HepG2 (cell line): Measurements from ENCODE around the gene SOCS3. TPM values are rescaled to one million over a fixed set of nuclear protein-coding genes. Genes with fewer than 3 reads are reported as not detected.

Experiments
- ATAC-seq: fragments of 200-7000 bp; cut with Tn5 transposase; 3 replicates; pipeline ENCODE4 v1.9.1; 2020; ENCODE audit warnings: mild to moderate bottlenecking, moderate library complexity
- BruUV-seq: library from RNA; stranded (reverse); fragments of 400-500 nt; replicated peaks from 2 replicates; lab custom pipeline; 2021; lab: Mats Ljungman, UMichigan
- CTCF ChIA-PET: fragments of 300-600 bp; formaldehyde crosslinking; extraction: SDS; loops from one replicate; lab custom pipeline; 2021; ENCODE audit warnings: low total read pairs, inconsistent platforms, low intra/inter-chr PET ratio; lab: Yijun Ruan, JAX
- POLR2A ChIA-PET: fragments of 350-600 bp; sonication (Branson Sonifier 250); formaldehyde crosslinking; loops from one replicate; lab custom pipeline; 2020; ENCODE audit warnings: antibody characterized with exemption, inconsistent platforms; lab: Yijun Ruan, JAX
- DNase-seq: peaks from one replicate; pipeline ENCODE4 v3.0.0-alpha.2; 2015; ENCODE audit warnings: low spot score
- FAIRE-seq: peaks from 3 replicates; lab custom pipeline; 2011; peaks lifted over from hg19 to GRCh38; lab: Jason Lieb, UNC
- H2AFZ ChIP-seq: one replicate; pipeline ENCODE4 v1.6.1; 2011; ENCODE audit warnings: low read length, inconsistent platforms
- H3K27ac ChIP-seq: fragments of 300-600 bp; 3 replicates; pipeline ENCODE4 v1.8.0; 2011; ENCODE audit warnings: mixed run types, mild to moderate bottlenecking, mixed read lengths, low read length, inconsistent platforms; ENCODE audit not compliant: insufficient read depth; ENCODE audit errors: extremely low read length
- H3K27me3 ChIP-seq, 2 experiments: fragments of 200-600 bp in 1 of 2; 2 replicates in 1 of 2; 3 replicates in 1 of 2; pipeline versions ENCODE4 v1.6.0 to v1.8.0; 2011; ENCODE audit warnings: low read length in 2 of 2, mild to moderate bottlenecking in 2 of 2, moderate library complexity in 2 of 2, inconsistent platforms in 1 of 2; ENCODE audit not compliant: insufficient read depth in 2 of 2, control insufficient read depth in 1 of 2
- H3K36me3 ChIP-seq, 2 experiments: fragments of 200-600 bp in 1 of 2; replicated peaks in 1 of 2; 2 replicates in 1 of 2; 3 replicates in 1 of 2; pipeline versions ENCODE4 v1.5.1 to v1.8.0; 2011; ENCODE audit warnings: low read length in 2 of 2, inconsistent platforms in 1 of 2; ENCODE audit not compliant: insufficient read depth in 2 of 2, control insufficient read depth in 1 of 2
- H3K4me1 ChIP-seq: 2 replicates; pipeline ENCODE4 v1.5.1; 2012; ENCODE audit warnings: low read length, inconsistent platforms; ENCODE audit not compliant: insufficient read depth
- H3K4me2 ChIP-seq: 2 replicates; pipeline ENCODE4 v1.6.0; 2011; ENCODE audit warnings: low read depth, low read length, inconsistent platforms
- H3K4me3 ChIP-seq, 3 experiments: fragments of 200-600 bp in 1 of 3; sonication (generic), shearing (Covaris generic) in 1 of 3; replicated peaks in 1 of 3; 2 replicates each; pipeline ENCODE4 v1.5.1; 2011 to 2016; ENCODE audit warnings: low read length in 3 of 3, inconsistent platforms in 2 of 3, low read depth in 2 of 3, mild to moderate bottlenecking in 2 of 3, control low read depth in 1 of 3, mixed read lengths in 1 of 3; ENCODE audit not compliant: insufficient read depth in 1 of 3
- H3K79me2 ChIP-seq: one replicate; pipeline ENCODE4 v1.6.1; 2011; ENCODE audit warnings: low read length, inconsistent platforms; ENCODE audit not compliant: insufficient read depth
- H3K9ac ChIP-seq: 2 replicates; pipeline ENCODE4 v1.6.0; 2011; ENCODE audit warnings: mild to moderate bottlenecking, low read depth, low read length, inconsistent platforms; ENCODE audit not compliant: insufficient read depth
- H3K9me3 ChIP-seq: 2 replicates; pipeline ENCODE4 v1.5.1; 2012; ENCODE audit warnings: mild to moderate bottlenecking, low read length
- H4K20me1 ChIP-seq: 2 replicates; pipeline ENCODE4 v1.6.0; 2011; ENCODE audit warnings: inconsistent platforms, mild to moderate bottlenecking, low read length, moderate library complexity; ENCODE audit not compliant: insufficient read depth
- EZH2 ChIP-seq: conservative IDR thresholded peaks from 2 replicates; pipeline ENCODE4 v1.6.1; 2012; ENCODE audit warnings: mild to moderate bottlenecking, low read depth, low read length, moderate library complexity
- HIC2 ChIP-seq: sonication (generic); formaldehyde crosslinking; IDR thresholded peaks from 2 replicates; pipeline ENCODE4 v1.9.0; 2022; ENCODE audit warnings: low read depth, missing genetic modification reagents
- HNRNPK ChIP-seq: fragments of 200-400 bp; formaldehyde crosslinking; IDR thresholded peaks from 2 replicates; pipeline ENCODE4 v1.6.1; 2018; ENCODE audit warnings: low read length, low read depth, moderate library complexity, mild to moderate bottlenecking; ENCODE audit not compliant: poor library complexity, severe bottlenecking
- HOXA3 ChIP-seq: sonication (generic); formaldehyde crosslinking; IDR thresholded peaks from 2 replicates; pipeline ENCODE4 v1.5.0; 2020; ENCODE audit warnings: missing genetic modification reagents
- NR2F2 ChIP-seq: IDR thresholded peaks from 2 replicates; pipeline ENCODE4 v1.6.1; 2012; ENCODE audit warnings: low read depth, inconsistent platforms, borderline replicate concordance
- PATZ1 ChIP-seq: sonication (generic); formaldehyde crosslinking; IDR thresholded peaks from 2 replicates; pipeline ENCODE4 v1.4.0; 2020; ENCODE audit warnings: missing genetic modification reagents
- ZNF563 ChIP-seq: sonication (generic); formaldehyde crosslinking; IDR thresholded peaks from 2 replicates; pipeline ENCODE4 v1.8.0; 2022; ENCODE audit warnings: mild to moderate bottlenecking, moderate library complexity, missing genetic modification reagents
- ZNF652 ChIP-seq: IDR thresholded peaks from 2 replicates; pipeline ENCODE4 v1.6.1; 2016; ENCODE audit warnings: low read depth, borderline replicate concordance
- ZNF674 ChIP-seq: sonication (generic); formaldehyde crosslinking; IDR thresholded peaks from 2 replicates; pipeline ENCODE4 v1.5.0; 2020; ENCODE audit warnings: low read depth, mild to moderate bottlenecking, missing genetic modification reagents
- ZNF691 ChIP-seq: sonication (generic); formaldehyde crosslinking; IDR thresholded peaks from 2 replicates; pipeline ENCODE4 v1.4.0; 2020; ENCODE audit warnings: missing genetic modification reagents, low read depth, mild to moderate bottlenecking, borderline replicate concordance
- ZNF710 ChIP-seq: sonication (generic); formaldehyde crosslinking; IDR thresholded peaks from 2 replicates; pipeline ENCODE4 v1.5.0; 2020; ENCODE audit warnings: mild to moderate bottlenecking, missing genetic modification reagents, borderline replicate concordance
- ZNF761 ChIP-seq: sonication (generic); formaldehyde crosslinking; conservative IDR thresholded peaks from 2 replicates; pipeline ENCODE4 v1.4.0; 2020; ENCODE audit warnings: mild to moderate bottlenecking, missing genetic modification reagents
- WGBS: methylation state at CpG from one replicate; pipeline ENCODE4 v1.1.6; 2017; ENCODE audit warnings: low lambda C conversion rate; 5-methylcytosine and 5-hydroxymethylcytosine counted together
- in situ Hi-C: cut with HindIII; loops from 2 replicates; pipeline ENCODE4 v1.10.0; 2017; ENCODE audit warnings: low pct_unique_long_range_greater_than_20kb; ENCODE audit not compliant: extremely low pct_ligation_motif_present
- intact Hi-C: fragments of 100-400 bp; cut with micrococcal nuclease; formaldehyde crosslinking; loops from one replicate; pipeline ENCODE4 v1.10.0; 2022; ENCODE audit not compliant: unreplicated experiment
- polyA plus RNA-seq, 8 experiments: library from polyadenylated mRNA; depleted of rRNA in 3 of 8; stranded (reverse) in 7 of 8; unstranded in 1 of 8; fragments of >200 nt; fragmentation: Illumina TruSeq in 4 of 8; extraction: Trizol in 4 of 8; gene quantifications; 2 replicates each; pipeline versions ENCODE4 v1.2.1 to v1.2.3, GENCODE V29; 2011 to 2016; ENCODE audit warnings: low read depth in 4 of 8, missing spikeins in 1 of 8, mixed read lengths in 1 of 8; ENCODE audit not compliant: insufficient read depth in 1 of 8
- total RNA-seq, 5 experiments: library from RNA; depleted of rRNA; stranded (reverse); fragments of >200 nt; fragmentation: Illumina TruSeq; extraction: Trizol; gene quantifications; 2 replicates each; pipeline ENCODE4 v1.2.3, GENCODE V29; 2016; ENCODE audit warnings: low read depth in 1 of 5

The SOCS3 gene
- total and polyA plus RNA-seq, 2 of the 13 experiments (the other 11 are each of a cell fraction or from before 2014, with no cell fraction given), result 0.77 to 2.4 TPM

DNA sequence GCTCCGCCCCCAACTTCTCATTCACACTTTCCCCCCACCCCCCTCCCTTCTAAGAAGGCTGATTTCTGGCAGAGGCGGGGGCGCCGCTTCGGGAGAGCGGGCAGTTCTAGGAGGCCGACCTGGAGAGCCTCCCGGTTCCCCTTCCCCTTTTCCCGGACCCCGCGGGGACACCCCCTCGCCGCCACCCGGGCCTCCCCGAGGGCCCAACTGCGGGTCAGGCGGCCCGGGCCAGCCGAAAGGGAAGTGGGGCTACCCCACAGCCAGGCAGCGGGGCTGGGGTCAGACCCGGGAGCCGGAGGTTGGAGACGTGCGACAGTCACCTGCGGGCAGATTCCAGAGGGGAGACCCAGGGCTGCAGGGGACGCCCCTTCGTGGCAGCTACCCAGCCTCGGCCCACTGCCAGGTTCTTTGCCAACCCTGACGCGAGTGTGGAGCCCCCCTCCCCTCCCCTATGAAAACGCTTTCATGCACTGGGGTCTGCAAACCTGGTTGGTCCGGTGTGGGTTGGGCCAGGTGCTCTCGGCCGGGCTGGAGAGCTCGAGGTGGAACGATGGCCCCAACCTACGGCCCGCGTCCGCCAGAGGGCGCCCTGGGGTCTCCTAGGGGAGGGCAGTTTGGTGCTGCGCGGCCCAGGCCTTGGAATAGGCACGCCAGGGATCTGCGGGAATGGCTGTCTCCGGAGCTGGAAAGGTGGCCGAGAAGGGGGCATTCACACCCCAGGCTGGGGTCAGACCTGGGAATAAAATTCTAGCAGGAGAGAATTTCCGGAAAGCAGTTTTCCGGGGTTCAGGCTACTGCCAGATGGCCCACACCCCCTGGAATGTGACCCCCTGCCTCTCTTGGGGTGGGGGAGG lies 721 bp upstream of the SOCS3 start (continued):
- TF ChIP-seq NR2F2 (no peak), ZNF761 (no peak), ZNF652 (CRISPR knock-in tag) (no peak), ZNF710 (CRISPR knock-in tag) (peak; percentile 76; the same call in 1 of the 2 replicates)
- TF ChIP-seq, all 625 proteins: peak for 211

GRCh38 chr17:78359321-78359996 lies 418 bp downstream of the SOCS3 start:
- WGBS, result 37% methylated on average over 46 of the region's 70 CpGs
- ChIA-PET POLR2A (interaction anchor here (1.0 to 2.4 kb wide), 3 partner anchors 12 to 62 kb away, joined by 3 to 40 read pairs (median 4); no protein-coding TSS in a partner anchor), CTCF (interaction anchor here (1.3 to 4.3 kb wide), 2 partner anchors 51 to 62 kb away, joined by 3 to 59 read pairs; no protein-coding TSS in a partner anchor)
- Histone ChIP-seq H3K9ac (peak overlapping the region; percentile 80), H3K79me2 (no peaks in the 10 kb centered on the region), H3K4me3 (peak overlapping the region; percentile 57 to 87 (median 61)), H3K9me3 (no peaks in the 10 kb centered on the region), H3K27ac (no peak overlapping the region), H3K4me2 (peak overlapping the region; percentile 85), H3K36me3 (no peaks in the 10 kb centered on the region; a peak in 1 of 5 replicates), H3K4me1 (peaks cover 54% of the 10 kb centered on the region), H3K27me3 (peaks cover 2 to 56% of the 10 kb centered on the region in 2 experiments; a peak in 4 of 5 replicates), H4K20me1 (peaks cover 21% of the 10 kb centered on the region; the same call in 1 of the 2 replicates), H2AFZ (no peak overlapping the region)
- no peak for FAIRE-seq
- intact Hi-C loops (no loop called here), in situ Hi-C loops (no loop called here)
- DNase-seq, result no peak
- no peak for ATAC-seq
- TSS peak; percentile 62 for BruUV-seq
- no peak for TF ChIP-seq HIC2 (CRISPR knock-in tag)
- 0 out of 2 replicates have a peak, but pooled peaks have one; percentile 72 for TF ChIP-seq ZNF691 (CRISPR knock-in tag)
- peak; percentile 19; the same call in 1 of the 2 replicates for TF ChIP-seq PATZ1 (CRISPR knock-in tag)
- TF ChIP-seq HNRNPK, result no peak
- TF ChIP-seq EZH2, result peak; percentile 62; the same call in 1 of the 2 replicates
- 0 out of 2 replicates have a peak, but pooled peaks have one; percentile 55 for TF ChIP-seq ZNF674 (CRISPR knock-in tag)
- no peak for TF ChIP-seq HOXA3 (CRISPR knock-in tag)
- TF ChIP-seq ZNF563, result peak; percentile 46; the same call in 1 of the 2 replicates
